GM23248 (cell line): ENCODE measurements around the gene APLF.

ENCODE experiments used
- EZH2 ChIP-seq: fragments of 200-600 bp; sonication (generic); IDR thresholded peaks from 2 replicates; pipeline ENCODE4 v1.6.1; 2018; ENCODE audit warnings: antibody characterized with exemption, mild to moderate bottlenecking; ENCODE audit not compliant: insufficient read depth, poor library complexity, severe bottlenecking
- EZH2phosphoT487 ChIP-seq: fragments of 200-600 bp; sonication (generic); IDR thresholded peaks from 2 replicates; pipeline ENCODE4 v1.6.1; 2018; ENCODE audit warnings: antibody characterized with exemption, moderate library complexity, mild to moderate bottlenecking, low read depth; ENCODE audit not compliant: insufficient read depth

- no peak for TF ChIP-seq EZH2
- no peak for TF ChIP-seq EZH2phosphoT487
These were observed 44.9 kb downstream of the APLF start for GRCh38 chr2:68512326-68512725.
